ENCODE measurements around the gene CCDC192. TPM values are rescaled to one million over a fixed set of nuclear protein-coding genes. Genes with fewer than 3 reads are reported as not detected.

CCDC192 gene
- polyA plus RNA-seq, 2 of the 4 experiments (the other 2 are of a cell fraction) = not detected

- Histone ChIP-seq H3K27ac (peak overlapping the region; percentile 81 to 86), H3K4me2 (peak overlapping the region; percentile 68), H3K4me1 (peaks cover 34% of the 10 kb centered on the region), H3K9me3 (no peaks in the 10 kb centered on the region), H3K4me3 (no peak overlapping the region)
- WGBS (ENCODE audit: missing lambda C conversion rate) = 35% methylated on average over 4 of the region's 4 CpGs
- ATAC-seq (peak; percentile 87 to 92), FAIRE-seq (peak; percentile 80), DNase-seq (ENCODE audit: low read depth in 1 of 2, low spot score in 1 of 2) (peak; percentile 21 to 79)
- POLR2A ChIA-PET = no interaction called here
- CTCF ChIA-PET = interaction anchor here (0.8 to 1.5 kb wide), 4 partner anchors 16 to 388 kb away, joined by 3 read pairs; no protein-coding TSS in a partner anchor
- TF ChIP-seq ZSCAN20 (CRISPR knock-in tag; IDR thresholded peaks at IDR 0.05) (no peak), BHLHE40 (IDR thresholded peaks at IDR 0.05; ENCODE audit: low read depth, low read length) (no peak), RCOR1 (IDR thresholded peaks at IDR 0.05; ENCODE audit: low read depth, low read length) (no peak), FOSL2 (IDR thresholded peaks at IDR 0.05) (peak; percentile 77), FOSL2 (CRISPR knock-in tag; IDR thresholded peaks at IDR 0.05) (peak; percentile 83), RNF2 (IDR thresholded peaks at IDR 0.05; ENCODE audit: borderline replicate concordance, low read depth) (no peak), BCL3 (IDR thresholded peaks at IDR 0.05) (0 out of 3 replicates have a peak, but pooled peaks have one; percentile 19), FOXS1 (CRISPR knock-in tag; IDR thresholded peaks at IDR 0.05) (no peak), EHMT2 (IDR thresholded peaks at IDR 0.05; ENCODE audit: low read depth) (peak; percentile 34; the same call in 1 of the 2 replicates), EP300 (IDR thresholded peaks at IDR 0.05) (no peak), RFX5 (IDR thresholded peaks at IDR 0.05) (no peak), NFE2L2 (conservative IDR thresholded peaks at IDR 0.05; ENCODE audit: low read length) (no peak), RAD21 (conservative IDR thresholded peaks at IDR 0.05 in 1 of 2, IDR thresholded peaks at IDR 0.05 in 1 of 2) (no peak; a peak in 2 of 5 replicates), MAFK (IDR thresholded peaks at IDR 0.05; ENCODE audit: partially characterized antibody) (no peak), NPAS2 (CRISPR knock-in tag; IDR thresholded peaks at IDR 0.05; ENCODE audit: borderline replicate concordance) (no peak), JUNB (IDR thresholded peaks at IDR 0.05) (peak; percentile 91), EHF (CRISPR knock-in tag; IDR thresholded peaks at IDR 0.05) (no peak), REST (IDR thresholded peaks at IDR 0.05) (no peak), ZC3H11A (IDR thresholded peaks at IDR 0.05) (no peak), CHD2 (IDR thresholded peaks at IDR 0.05; ENCODE audit: low read length, partially characterized antibody) (no peak), POLR2AphosphoS2 (conservative IDR thresholded peaks at IDR 0.05; ENCODE audit: low read length) (no peak), HOXA7 (CRISPR knock-in tag; IDR thresholded peaks at IDR 0.05) (no peak), HDAC2 (IDR thresholded peaks at IDR 0.05) (no peak), PHF8 (IDR thresholded peaks at IDR 0.05; ENCODE audit: borderline replicate concordance, low read depth) (no peak), GATA3 (IDR thresholded peaks at IDR 0.05; ENCODE audit: borderline replicate concordance) (no peak; the same call in 1 of the 2 replicates), JUN (IDR thresholded peaks at IDR 0.05) (peak in 1 of 2 experiments; percentile 47; a peak in 1 of 5 replicates), SMC3 (IDR thresholded peaks at IDR 0.05) (0 out of 3 replicates have a peak, but pooled peaks have one; percentile 5), SREBF2 (IDR thresholded peaks at IDR 0.05) (no peak), POLR2A (IDR thresholded peaks at IDR 0.05; ENCODE audit: low read length) (no peak), MAX (IDR thresholded peaks at IDR 0.05) (no peak), KDM5A (IDR thresholded peaks at IDR 0.05) (no peak), ESRRA (IDR thresholded peaks at IDR 0.05; ENCODE audit: borderline replicate concordance, low read length) (no peak)
- TF ChIP-seq, protein P1, sequence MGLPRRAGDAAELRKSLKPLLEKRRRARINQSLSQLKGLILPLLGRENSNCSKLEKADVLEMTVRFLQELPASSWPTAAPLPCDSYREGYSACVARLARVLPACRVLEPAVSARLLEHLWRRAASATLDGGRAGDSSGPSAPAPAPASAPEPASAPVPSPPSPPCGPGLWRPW (IDR thresholded peaks at IDR 0.05) = no peak
- TF ChIP-seq, protein P2, sequence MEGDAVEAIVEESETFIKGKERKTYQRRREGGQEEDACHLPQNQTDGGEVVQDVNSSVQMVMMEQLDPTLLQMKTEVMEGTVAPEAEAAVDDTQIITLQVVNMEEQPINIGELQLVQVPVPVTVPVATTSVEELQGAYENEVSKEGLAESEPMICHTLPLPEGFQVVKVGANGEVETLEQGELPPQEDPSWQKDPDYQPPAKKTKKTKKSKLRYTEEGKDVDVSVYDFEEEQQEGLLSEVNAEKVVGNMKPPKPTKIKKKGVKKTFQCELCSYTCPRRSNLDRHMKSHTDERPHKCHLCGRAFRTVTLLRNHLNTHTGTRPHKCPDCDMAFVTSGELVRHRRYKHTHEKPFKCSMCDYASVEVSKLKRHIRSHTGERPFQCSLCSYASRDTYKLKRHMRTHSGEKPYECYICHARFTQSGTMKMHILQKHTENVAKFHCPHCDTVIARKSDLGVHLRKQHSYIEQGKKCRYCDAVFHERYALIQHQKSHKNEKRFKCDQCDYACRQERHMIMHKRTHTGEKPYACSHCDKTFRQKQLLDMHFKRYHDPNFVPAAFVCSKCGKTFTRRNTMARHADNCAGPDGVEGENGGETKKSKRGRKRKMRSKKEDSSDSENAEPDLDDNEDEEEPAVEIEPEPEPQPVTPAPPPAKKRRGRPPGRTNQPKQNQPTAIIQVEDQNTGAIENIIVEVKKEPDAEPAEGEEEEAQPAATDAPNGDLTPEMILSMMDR (IDR thresholded peaks at IDR 0.05) = no peak
- TF ChIP-seq, protein P3, sequence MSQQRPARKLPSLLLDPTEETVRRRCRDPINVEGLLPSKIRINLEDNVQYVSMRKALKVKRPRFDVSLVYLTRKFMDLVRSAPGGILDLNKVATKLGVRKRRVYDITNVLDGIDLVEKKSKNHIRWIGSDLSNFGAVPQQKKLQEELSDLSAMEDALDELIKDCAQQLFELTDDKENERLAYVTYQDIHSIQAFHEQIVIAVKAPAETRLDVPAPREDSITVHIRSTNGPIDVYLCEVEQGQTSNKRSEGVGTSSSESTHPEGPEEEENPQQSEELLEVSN (IDR thresholded peaks at IDR 0.05; ENCODE audit: borderline replicate concordance, low read depth) = no peak
These were observed 110.7 kb downstream of the CCDC192 start for GRCh38 chr5:127813633-127814587.
